22Rv1 (cell line): Measurements from ENCODE around the gene PMPCA.

Experiments
- H3K27ac ChIP-seq: fragments of 450-650 bp; 2 replicates; pipeline ENCODE4 v1.5.1; 2017
- CTCF ChIP-seq: fragments of 450-650 bp; IDR thresholded peaks from 2 replicates; pipeline ENCODE4 v1.5.1; 2017; ENCODE audit warnings: mild to moderate bottlenecking
- ZFX ChIP-seq: fragments of 450-650 bp; IDR thresholded peaks from 2 replicates; pipeline ENCODE4 v1.6.1; 2017; ENCODE audit warnings: antibody characterized with exemption, borderline replicate concordance

Gene PMPCA

GRCh38 chr9:136407911-136408310 is 2.5 kb upstream of the PMPCA start:
- TF ChIP-seq CTCF = no peak
- TF ChIP-seq ZFX = no peak
- H3K27ac ChIP-seq = no peak overlapping the region

- TF ChIP-seq ZFX = no peak
- TF ChIP-seq CTCF = no peak
- H3K27ac ChIP-seq = peak overlapping the region; percentile 70
These were observed 652 bp upstream of the PMPCA start for GRCh38 chr9:136409557-136410455.

- TF ChIP-seq ZFX (no peak), CTCF (no peak)
- H3K27ac ChIP-seq = peak overlapping the region; percentile 70; the same call in 1 of the 2 replicates
These were observed 920 bp downstream of the PMPCA start for GRCh38 chr9:136411378-136411777.

- no peak for TF ChIP-seq CTCF
- no peak for TF ChIP-seq ZFX
- no peak overlapping the region for H3K27ac ChIP-seq
These were observed 2.5 kb downstream of the PMPCA start for GRCh38 chr9:136412962-136413361.

GRCh38 chr9:136416427-136416826 is 6.0 kb downstream of the PMPCA start:
- no peak overlapping the region for H3K27ac ChIP-seq
- TF ChIP-seq CTCF (no peak), ZFX (no peak)

- H3K27ac ChIP-seq = no peak overlapping the region
- TF ChIP-seq CTCF (no peak), ZFX (no peak)
These were observed 6.5 kb downstream of the PMPCA start for GRCh38 chr9:136416914-136417313.
